GM23338 (cell line): Measurements from ENCODE around the gene C1RL. TPM values are rescaled to one million over a fixed set of nuclear protein-coding genes. Genes with fewer than 3 reads are reported as not detected.

Experiments used
- ATAC-seq: fragments of 200-7000 bp; cut with Tn5 transposase; 3 replicates; pipeline ENCODE4 v1.9.1; 2020
- DNase-seq: peaks from one replicate; pipeline ENCODE4 v3.0.0-alpha.2; 2015; ENCODE audit warnings: low spot score
- H2AFZ ChIP-seq: fragments of 200-600 bp; sonication (generic); 2 replicates; pipeline ENCODE4 v1.8.0; 2016; ENCODE audit warnings: antibody characterized with exemption, mild to moderate bottlenecking, moderate library complexity
- H3F3A ChIP-seq: fragments of 200-600 bp; sonication (generic); replicated peaks from 2 replicates; pipeline ENCODE4 v1.8.0; 2017; ENCODE audit warnings: antibody characterized with exemption, mixed run types, low read depth
- H3K27ac ChIP-seq: fragments of 200-600 bp; sonication (generic); 2 replicates; pipeline ENCODE4 v1.6.1; 2016; ENCODE audit warnings: low read depth
- H3K27me3 ChIP-seq: fragments of 200-600 bp; sonication (generic); 2 replicates; pipeline ENCODE4 v1.8.0; 2016; ENCODE audit warnings: mild to moderate bottlenecking, mixed run types, moderate library complexity; ENCODE audit not compliant: insufficient read depth
- H3K36me3 ChIP-seq: fragments of 200-600 bp; sonication (generic); 2 replicates; pipeline ENCODE4 v1.8.0; 2016; ENCODE audit warnings: mild to moderate bottlenecking; ENCODE audit not compliant: insufficient read depth
- H3K4me1 ChIP-seq: fragments of 200-600 bp; sonication (generic); 2 replicates; pipeline ENCODE4 v1.8.0; 2016; ENCODE audit warnings: mild to moderate bottlenecking, moderate library complexity; ENCODE audit not compliant: insufficient read depth
- H3K4me2 ChIP-seq: fragments of 200-600 bp; sonication (generic); 2 replicates; pipeline ENCODE4 v1.7.1; 2017; ENCODE audit warnings: mixed run types
- H3K4me3 ChIP-seq: fragments of 200-600 bp; sonication (generic); 2 replicates; pipeline ENCODE4 v1.6.1; 2016; ENCODE audit warnings: mixed run types
- H3K79me2 ChIP-seq: fragments of 200-600 bp; sonication (generic); replicated peaks from 2 replicates; pipeline ENCODE4 v1.8.0; 2017; ENCODE audit warnings: mild to moderate bottlenecking; ENCODE audit not compliant: insufficient read depth
- H3K9me2 ChIP-seq: fragments of 200-600 bp; sonication (generic); 2 replicates; pipeline ENCODE4 v1.8.0; 2017; ENCODE audit not compliant: insufficient read depth
- H4K20me1 ChIP-seq: fragments of 200-600 bp; sonication (generic); replicated peaks from 2 replicates; pipeline ENCODE4 v1.8.0; 2017; ENCODE audit warnings: mild to moderate bottlenecking; ENCODE audit not compliant: insufficient read depth
- H3K27ac Mint-ChIP-seq: 2 replicates; pipeline ENCODE4 v1.8.0; 2020; ENCODE audit warnings: inconsistent platforms, mild to moderate bottlenecking, moderate library complexity, mixed read lengths
- H3K27me3 Mint-ChIP-seq: 3 replicates; pipeline ENCODE4 v1.8.0; 2022; ENCODE audit warnings: low read depth, mild to moderate bottlenecking, moderate library complexity, mixed read lengths, inconsistent platforms; ENCODE audit not compliant: insufficient read depth, poor library complexity
- H3K36me3 Mint-ChIP-seq: 3 replicates; pipeline ENCODE4 v1.8.0; 2021; ENCODE audit warnings: low read depth, mild to moderate bottlenecking, inconsistent platforms, moderate library complexity, mixed read lengths
- H3K4me1 Mint-ChIP-seq: 3 replicates; pipeline ENCODE4 v1.8.0; 2020; ENCODE audit warnings: mild to moderate bottlenecking, inconsistent platforms, mixed read lengths
- H3K4me3 Mint-ChIP-seq: 3 replicates; pipeline ENCODE4 v1.8.0; 2021; ENCODE audit warnings: moderate library complexity, mild to moderate bottlenecking, inconsistent platforms, mixed read lengths
- H3K9me3 Mint-ChIP-seq: 3 replicates; pipeline ENCODE4 v1.8.0; 2020; ENCODE audit warnings: moderate library complexity, mild to moderate bottlenecking, inconsistent platforms, mixed read lengths
- JUNB ChIP-seq: IDR thresholded peaks from one replicate; pipeline ENCODE4 v1.6.1; 2016; ENCODE audit warnings: antibody characterized with exemption; ENCODE audit not compliant: unreplicated experiment
- POLR2AphosphoS5 ChIP-seq: IDR thresholded peaks from 2 replicates; pipeline ENCODE4 v1.6.1; 2016; ENCODE audit warnings: antibody characterized with exemption, low read depth
- STAT1 ChIP-seq: IDR thresholded peaks from one replicate; pipeline ENCODE4 v1.6.1; 2016; ENCODE audit warnings: antibody characterized with exemption; ENCODE audit not compliant: unreplicated experiment
- ZNF114 ChIP-seq: fragments of 250-450 bp; sonication (Bioruptor Pico); IDR thresholded peaks from 2 replicates; pipeline ENCODE4 v1.5.0; 2020; ENCODE audit warnings: mild to moderate bottlenecking, moderate library complexity
- ZNF331 ChIP-seq: fragments of 250-450 bp; sonication (Bioruptor Pico); IDR thresholded peaks from 2 replicates; pipeline ENCODE4 v1.5.0; 2020; ENCODE audit warnings: low read depth, mild to moderate bottlenecking, moderate library complexity
- ZNF462 ChIP-seq: fragments of 250-450 bp; sonication (Bioruptor Pico); IDR thresholded peaks from 2 replicates; pipeline ENCODE4 v1.5.0; 2020; ENCODE audit warnings: mild to moderate bottlenecking, moderate library complexity
- polyA plus RNA-seq: library from polyadenylated mRNA; unstranded; fragments of >200 nt; fragmentation: Nextera tagmentation; extraction: Ambion mirVana; gene quantifications from 2 replicates; pipeline ENCODE4 v1.2.1, GENCODE V29; 2016
- total RNA-seq: library from RNA; depleted of rRNA; stranded (reverse); fragments of >200 nt; shearing (Covaris generic); gene quantifications from 2 replicates; pipeline ENCODE4 v1.2.3, GENCODE V29; 2014

Gene C1RL
- total and polyA plus RNA-seq, 2 experiments from 2014 or later = 7.3 to 8.8 TPM

DNA sequence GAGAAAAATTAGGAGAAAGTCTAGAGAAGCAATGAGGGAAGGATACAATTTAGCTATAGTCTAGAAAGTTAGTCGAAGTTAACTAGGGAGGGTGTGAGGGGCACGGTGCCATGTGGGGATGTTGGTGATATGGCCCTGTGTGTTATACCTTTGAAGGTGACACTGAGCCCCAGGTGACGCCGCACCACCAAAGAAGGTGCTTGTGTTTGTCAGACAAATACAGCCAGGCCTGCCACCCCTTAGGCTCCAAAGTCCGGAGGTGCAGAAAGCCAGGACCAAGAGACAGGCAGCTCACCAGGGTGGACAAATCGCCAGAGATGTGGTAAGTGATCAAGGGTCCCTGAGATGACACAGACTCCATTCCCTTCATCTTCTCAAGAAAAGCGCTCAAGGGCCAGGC lies 47.4 kb downstream of the C1RL start (continued):
- TF ChIP-seq ZNF462 (CRISPR knock-in tag) = no peak

DNA sequence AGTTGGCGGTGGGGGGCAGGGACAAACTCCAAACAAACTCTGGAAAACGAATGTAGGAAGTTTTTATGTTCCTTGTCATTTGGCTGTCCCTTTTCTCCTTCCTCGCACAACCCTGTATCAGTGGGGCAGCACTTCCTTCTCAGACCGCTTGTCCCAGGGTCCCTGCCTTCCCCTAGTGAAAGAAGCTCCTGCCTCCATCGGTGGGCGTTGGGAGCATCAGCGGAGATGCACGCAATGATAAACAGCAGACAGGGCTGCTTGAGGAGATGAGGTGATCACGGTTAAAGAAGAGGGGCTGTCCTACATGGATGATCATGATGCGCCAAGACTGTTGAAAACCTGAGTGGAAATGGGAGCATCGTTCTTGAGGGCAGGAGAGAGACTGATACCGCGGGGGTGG lies 47.9 kb downstream of the C1RL start:
- Mint-ChIP-seq H3K27ac (no peak overlapping the region), H3K27me3 (peaks cover 11% of the 10 kb centered on the region), H3K4me1 (peaks cover 18% of the 10 kb centered on the region), H3K4me3 (peak overlapping the region; percentile 6; the same call in 1 of the 3 replicates), H3K36me3 (no peaks in the 10 kb centered on the region), H3K9me3 (no peaks in the 10 kb centered on the region)
- Histone ChIP-seq H3K4me3 (no peak overlapping the region), H3K4me2 (peak overlapping the region; percentile 56), H3F3A (no peaks in the 10 kb centered on the region), H4K20me1 (no peaks in the 10 kb centered on the region), H3K27ac (no peak overlapping the region), H3K27me3 (no peaks in the 10 kb centered on the region), H2AFZ (peak overlapping the region; percentile 67), H3K79me2 (no peaks in the 10 kb centered on the region), H3K4me1 (peaks cover 8% of the 10 kb centered on the region), H3K9me2 (no peaks in the 10 kb centered on the region), H3K36me3 (no peaks in the 10 kb centered on the region)
- DNase-seq = peak; percentile 26
- ATAC-seq = peak; percentile 59
- TF ChIP-seq ZNF462 (CRISPR knock-in tag) (no peak), POLR2AphosphoS5 (no peak), STAT1 (no peak), ZNF114 (CRISPR knock-in tag) (no peak), JUNB (no peak), ZNF331 (CRISPR knock-in tag) (no peak)
